Stimulated activated CD8-positive, alpha-beta memory T cell treated with anti-CD3 and anti-CD28 coated beads, Interleukin-7, amount 100 ng/mL, for 48 hours (primary cell): Measurements from ENCODE around the gene DUSP2.
A peak's percentile ranks its signal among the peaks of the same experiment; 100 is the strongest.
"Not testable (repeated sequence)": the region's sequence is repeated elsewhere in the genome, so short reads cannot be mapped to it uniquely, and the experiment has no call there.

Experiments
- DNase-seq, 2 donors: peaks; one replicate each; pipeline ENCODE4 v3.0.0-alpha.2; 2020; ENCODE audit warnings: low read depth in 1 of 2; ENCODE audit errors: extremely low read depth in 1 of 2

DUSP2 gene

DNA sequence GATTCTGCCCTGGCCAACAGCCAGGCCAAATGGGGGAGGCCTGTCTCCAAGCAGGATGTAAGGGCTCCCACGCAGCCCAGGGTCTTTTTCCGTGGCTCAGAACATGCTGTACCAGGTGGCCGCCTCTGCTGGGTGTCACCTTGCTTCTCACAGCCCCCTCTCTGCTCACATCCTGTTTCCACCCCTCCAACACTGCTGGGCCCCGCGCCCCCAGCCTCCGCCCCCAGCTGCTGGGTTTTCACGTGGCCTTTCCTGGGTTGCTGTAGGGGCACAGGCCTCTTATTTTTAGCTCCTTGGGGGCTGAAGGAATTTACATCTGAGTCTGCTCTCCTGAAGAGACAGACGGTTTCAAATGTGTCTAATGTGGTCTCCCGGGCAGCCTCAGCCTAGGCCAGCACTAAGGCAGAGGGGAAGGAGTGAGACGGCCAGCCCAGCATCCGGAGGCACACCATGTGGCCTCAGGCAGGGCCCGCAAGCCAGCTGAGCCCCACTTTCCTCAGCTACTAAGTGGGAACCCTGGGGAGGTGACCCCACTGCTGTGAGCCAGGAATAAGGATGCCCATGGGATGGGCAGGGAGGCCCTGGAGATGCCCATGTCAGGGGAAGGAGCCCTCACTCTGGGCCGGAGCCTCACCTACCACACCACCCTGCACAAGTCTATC, 18.7 kb upstream of the DUSP2 start:
- peak; percentile 90 to 91 for DNase-seq

- DNase-seq = no peak
These were observed 18.2 kb upstream of the DUSP2 start for GRCh38 chr2:96163415-96163767.

GRCh38 chr2:96161898-96162297, 16.7 kb upstream of the DUSP2 start:
- DNase-seq = no peak

DNA sequence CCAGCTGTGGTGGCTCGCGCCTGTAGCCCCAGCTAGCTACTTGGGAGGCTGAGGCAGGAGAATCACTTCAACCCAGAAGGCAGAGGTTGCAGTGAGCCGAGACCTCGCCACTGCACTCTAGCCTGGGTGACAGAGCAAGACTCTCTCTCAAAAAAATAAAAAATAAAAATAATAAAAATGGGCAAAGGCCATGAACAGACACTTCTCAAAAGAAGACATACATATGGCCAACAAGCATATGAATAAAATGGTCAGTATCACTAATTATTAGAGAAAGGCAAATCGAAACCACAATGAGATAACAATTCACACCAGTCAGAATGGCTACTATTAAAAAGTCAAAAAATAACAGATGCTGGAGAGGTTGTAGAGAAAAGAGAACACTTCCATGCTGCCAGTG, 15.1 kb upstream of the DUSP2 start:
- not testable (repeated sequence) for DNase-seq

GRCh38 chr2:96159084-96159830, 14.0 kb upstream of the DUSP2 start:
- peak in 1 of 2 donors; percentile 73 for DNase-seq

GRCh38 chr2:96158554-96158940, 13.3 kb upstream of the DUSP2 start:
- no peak for DNase-seq

GRCh38 chr2:96157649-96158553, 12.7 kb upstream of the DUSP2 start:
- DNase-seq = peak; percentile 91 to 97

GRCh38 chr2:96156926-96157648, 11.8 kb upstream of the DUSP2 start:
- DNase-seq = no peak

DNA sequence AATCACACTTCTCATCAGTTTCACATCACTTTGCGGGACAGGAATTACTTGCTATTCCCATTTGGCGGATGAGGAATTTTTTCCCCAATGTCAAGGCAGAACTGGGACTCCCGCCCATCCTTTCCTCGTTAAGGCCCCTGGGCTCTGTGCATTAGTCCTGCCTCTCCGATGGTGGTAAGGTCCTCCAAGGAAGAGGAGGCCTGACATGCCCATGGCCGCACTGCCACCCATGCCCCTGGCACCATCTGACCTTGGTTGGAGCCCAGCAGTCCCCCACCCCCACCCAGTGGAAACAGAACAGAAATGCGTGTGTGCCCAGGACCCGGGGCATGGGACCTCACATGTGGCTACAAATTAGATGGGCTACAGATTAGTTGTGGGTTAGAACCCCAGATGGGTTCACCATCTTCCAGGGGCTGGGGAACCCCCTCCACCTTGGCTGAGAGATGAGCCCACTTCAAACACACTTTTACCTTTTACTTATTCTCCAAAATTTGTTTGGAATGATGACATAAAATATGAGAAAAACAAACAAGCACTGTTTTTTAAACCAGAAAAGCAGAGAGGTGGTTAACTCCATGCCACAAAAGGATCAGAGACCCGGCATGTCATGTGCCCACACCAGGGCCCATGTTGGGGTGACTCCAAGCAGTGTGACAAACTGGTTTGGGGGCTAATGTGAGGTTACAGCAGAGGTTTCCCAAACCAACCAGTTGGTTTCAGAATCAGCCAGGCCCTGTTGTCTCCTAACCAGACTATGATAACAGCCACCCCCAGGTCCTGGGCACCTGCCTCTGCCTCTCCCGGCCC, 11.0 kb upstream of the DUSP2 start:
- DNase-seq = peak in 1 of 2 donors; percentile 74

- DNase-seq = no peak
These were observed 9.5 kb upstream of the DUSP2 start for GRCh38 chr2:96154506-96155380.

DNA sequence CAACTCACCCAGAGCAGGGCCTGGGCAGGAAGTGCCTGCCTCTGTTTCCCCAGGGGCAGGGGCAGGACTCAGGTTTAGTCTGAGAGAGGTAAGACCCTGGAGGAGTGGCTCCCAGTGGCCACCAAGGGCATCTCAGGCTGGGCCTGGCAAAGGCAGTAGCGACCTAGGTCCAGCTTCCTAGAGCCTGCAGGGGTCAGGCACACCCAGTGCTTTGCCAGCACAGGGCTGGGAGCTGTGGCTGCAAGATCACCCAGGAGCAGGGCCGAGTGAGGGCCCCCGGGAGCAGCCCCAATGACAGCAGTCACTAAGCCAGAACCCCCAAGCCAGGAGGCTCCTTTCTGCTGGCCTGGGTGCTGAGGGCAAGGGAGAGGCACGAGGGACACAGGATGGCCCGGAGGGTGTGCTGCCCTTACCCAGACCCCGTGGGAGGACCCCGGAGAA, 8.8 kb upstream of the DUSP2 start:
- no peak for DNase-seq

- no peak for DNase-seq
These were observed 8.1 kb upstream of the DUSP2 start for GRCh38 chr2:96153291-96153713.

- no peak for DNase-seq
These were observed 7.3 kb upstream of the DUSP2 start for GRCh38 chr2:96152304-96153161.

GRCh38 chr2:96151595-96152303, 6.5 kb upstream of the DUSP2 start:
- no peak for DNase-seq

DNA sequence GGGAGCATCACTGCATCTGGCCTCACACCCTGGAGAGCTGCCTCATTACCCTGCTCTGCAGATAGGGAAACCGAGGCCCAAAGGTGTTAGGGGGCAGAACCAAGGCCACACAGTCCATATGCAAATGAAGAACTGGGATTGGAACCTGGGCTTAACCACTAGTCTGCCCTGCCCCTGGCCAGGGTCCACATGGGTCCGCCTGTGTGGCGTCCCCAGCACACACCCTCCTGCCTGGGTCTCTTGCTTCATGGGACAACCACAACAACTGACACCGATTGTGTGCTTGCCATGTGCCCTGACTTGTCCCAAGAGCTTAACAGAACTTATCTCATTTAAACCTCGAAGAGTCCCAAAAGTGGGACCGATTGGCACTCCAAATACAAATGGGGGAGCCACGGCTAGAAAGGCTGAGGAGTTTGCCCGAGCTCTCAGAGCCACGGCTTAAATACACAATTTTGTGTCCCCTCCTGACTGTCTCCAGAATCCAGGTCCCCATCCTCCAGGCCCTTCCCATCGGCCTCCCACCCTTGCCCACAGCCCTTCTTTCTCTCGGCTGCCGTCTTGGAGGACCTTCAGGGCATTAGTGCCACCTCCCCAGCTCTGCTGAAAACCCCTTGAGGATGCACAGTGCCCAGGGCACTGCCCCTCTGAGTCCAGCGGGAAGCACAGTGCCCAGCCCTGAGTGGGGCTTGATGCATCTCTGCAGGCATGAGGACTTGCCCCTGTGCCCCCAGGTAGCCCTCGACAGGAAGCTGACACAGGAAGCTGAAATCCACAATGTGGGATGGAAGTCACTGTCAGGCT, 5.8 kb upstream of the DUSP2 start:
- no peak for DNase-seq

DNA sequence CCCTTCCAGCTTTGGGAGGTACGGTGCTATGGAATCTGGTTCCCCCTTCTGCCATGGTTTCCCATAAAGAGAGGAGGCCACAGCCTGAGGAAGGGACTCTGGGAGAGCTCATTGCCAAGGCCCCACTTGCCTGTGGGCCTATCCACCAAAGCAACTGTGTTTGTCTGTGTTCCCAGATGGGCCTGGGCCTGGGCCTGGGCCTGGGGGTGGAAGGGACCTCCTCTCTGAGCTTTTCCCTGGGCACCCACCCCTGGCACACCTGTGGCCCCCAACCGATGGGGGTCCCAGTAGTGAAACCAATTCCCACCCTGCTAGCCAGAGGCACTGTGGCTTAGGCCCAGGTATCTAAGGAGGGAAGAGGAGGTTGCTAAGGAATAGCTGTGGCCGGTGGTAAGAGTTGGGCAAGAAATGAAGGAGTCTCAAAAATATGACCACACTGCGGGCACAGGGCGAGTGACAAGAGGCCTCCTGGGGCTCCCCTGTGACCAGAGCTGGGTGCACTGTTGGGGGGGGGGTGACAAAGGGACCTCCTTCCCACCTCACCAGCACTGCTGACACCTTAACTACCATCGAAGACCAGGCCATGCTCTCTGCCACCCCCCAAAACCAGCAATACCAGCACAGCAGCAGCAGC, 4.9 kb upstream of the DUSP2 start:
- no peak for DNase-seq
